ENCODE data around the gene ATRAID.

The ATRAID gene

DNA sequence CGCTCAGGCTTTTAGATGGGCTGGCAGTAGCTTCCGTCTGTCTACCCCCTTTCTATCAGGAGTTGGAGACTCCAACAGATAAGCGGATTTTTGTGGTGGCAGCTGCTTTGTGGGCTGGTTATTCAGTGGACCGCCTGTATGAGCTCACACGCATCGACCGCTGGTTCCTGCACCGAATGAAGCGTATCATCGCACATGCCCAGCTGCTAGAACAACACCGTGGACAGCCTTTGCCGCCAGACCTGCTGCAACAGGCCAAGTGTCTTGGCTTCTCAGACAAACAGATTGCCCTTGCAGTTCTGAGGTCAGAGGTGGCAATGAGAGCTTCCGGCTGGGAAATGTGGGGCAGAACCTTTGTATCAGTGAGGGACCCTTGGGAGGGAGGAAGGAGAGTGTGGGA lies 20.1 kb downstream of the ATRAID start:
- no peak overlapping the region for H3K4me3 ChIP-seq (ENCODE audit: low read length)
- peaks cover 82% of the 10 kb centered on the region for H3K36me3 ChIP-seq (ENCODE audit: insufficient read depth, low read length)
- no peak overlapping the region for H3K4me2 ChIP-seq (ENCODE audit: low read length)
- no peaks in the 10 kb centered on the region for H3K27me3 ChIP-seq (ENCODE audit: control insufficient read depth, insufficient read depth, low read length)
- H3K4me1 ChIP-seq (ENCODE audit: control insufficient read depth, insufficient read depth, low read length): no peaks in the 10 kb centered on the region
- H3K9ac ChIP-seq (ENCODE audit: low read depth, low read length): no peak overlapping the region
- no peaks in the 10 kb centered on the region for H3K9me3 ChIP-seq (replicated peaks; ENCODE audit: low read length)

DNA sequence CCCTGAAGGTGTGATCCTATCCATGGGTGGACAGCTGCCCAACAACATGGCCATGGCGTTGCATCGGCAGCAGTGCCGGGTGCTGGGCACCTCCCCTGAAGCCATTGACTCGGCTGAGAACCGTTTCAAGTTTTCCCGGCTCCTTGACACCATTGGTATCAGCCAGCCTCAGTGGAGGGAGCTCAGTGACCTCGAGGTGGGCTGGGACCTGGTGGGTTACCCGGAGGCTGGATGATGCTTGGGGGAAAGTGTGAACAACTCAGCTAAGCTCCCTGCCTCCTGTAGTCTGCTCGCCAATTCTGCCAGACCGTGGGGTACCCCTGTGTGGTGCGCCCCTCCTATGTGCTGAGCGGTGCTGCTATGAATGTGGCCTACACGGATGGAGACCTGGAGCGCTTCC lies 21.5 kb downstream of the ATRAID start:
- Histone ChIP-seq H3K4me1 (ENCODE audit: control insufficient read depth, insufficient read depth, low read length) (no peaks in the 10 kb centered on the region), H3K4me3 (ENCODE audit: low read length) (no peak overlapping the region), H3K9ac (ENCODE audit: low read depth, low read length) (no peak overlapping the region), H3K4me2 (ENCODE audit: low read length) (no peak overlapping the region), H3K27me3 (ENCODE audit: control insufficient read depth, insufficient read depth, low read length) (no peaks in the 10 kb centered on the region), H3K36me3 (ENCODE audit: insufficient read depth, low read length) (peaks cover 81% of the 10 kb centered on the region), H3K9me3 (replicated peaks; ENCODE audit: low read length) (no peaks in the 10 kb centered on the region)

DNA sequence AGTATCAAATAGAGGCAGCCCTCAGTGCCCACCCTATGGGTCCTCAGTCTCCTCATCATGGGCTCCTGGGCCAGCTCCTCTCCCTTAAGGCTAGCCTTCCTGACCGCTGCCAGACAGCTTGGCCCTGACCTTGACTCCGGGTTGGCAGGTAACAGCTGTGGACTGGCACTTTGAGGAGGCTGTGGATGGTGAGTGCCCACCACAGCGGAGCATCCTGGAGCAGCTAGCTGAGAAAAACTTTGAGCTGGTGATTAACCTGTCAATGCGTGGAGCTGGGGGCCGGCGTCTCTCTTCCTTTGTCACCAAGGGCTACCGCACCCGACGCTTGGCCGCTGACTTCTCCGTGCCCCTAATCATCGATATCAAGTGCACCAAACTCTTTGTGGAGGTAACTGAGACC lies 24.3 kb downstream of the ATRAID start:
- H3K36me3 ChIP-seq (ENCODE audit: insufficient read depth, low read length): peaks cover 94% of the 10 kb centered on the region
- H3K4me2 ChIP-seq (ENCODE audit: low read length): no peak overlapping the region
- H3K4me3 ChIP-seq (ENCODE audit: low read length): no peak overlapping the region
- no peaks in the 10 kb centered on the region for H3K27me3 ChIP-seq (ENCODE audit: control insufficient read depth, insufficient read depth, low read length)
- H3K9me3 ChIP-seq (replicated peaks; ENCODE audit: low read length): no peaks in the 10 kb centered on the region
- H3K9ac ChIP-seq (ENCODE audit: low read depth, low read length): no peak overlapping the region
- H3K4me1 ChIP-seq (ENCODE audit: control insufficient read depth, insufficient read depth, low read length): no peaks in the 10 kb centered on the region

DNA sequence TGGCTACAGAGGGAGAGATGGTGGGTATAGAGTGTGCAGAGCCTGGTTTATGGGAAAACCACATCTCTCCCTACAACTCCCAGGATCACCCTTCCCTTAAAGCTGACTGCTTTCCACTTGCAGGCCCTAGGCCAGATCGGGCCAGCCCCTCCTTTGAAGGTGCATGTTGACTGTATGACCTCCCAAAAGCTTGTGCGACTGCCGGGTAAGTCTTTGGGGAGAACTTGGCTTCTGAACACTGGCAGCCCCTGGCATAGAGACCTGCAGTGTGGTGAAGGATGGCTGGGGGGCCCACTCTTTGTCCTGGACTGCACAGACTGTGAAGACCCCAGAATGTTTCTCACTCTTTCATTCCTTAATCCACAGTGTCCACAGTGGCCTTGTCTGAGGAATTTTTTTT lies 24.8 kb downstream of the ATRAID start:
- Histone ChIP-seq H3K4me3 (ENCODE audit: low read length) (no peak overlapping the region), H3K9me3 (replicated peaks; ENCODE audit: low read length) (no peaks in the 10 kb centered on the region), H3K4me2 (ENCODE audit: low read length) (no peak overlapping the region), H3K36me3 (ENCODE audit: insufficient read depth, low read length) (peaks cover 94% of the 10 kb centered on the region), H3K9ac (ENCODE audit: low read depth, low read length) (no peak overlapping the region), H3K4me1 (ENCODE audit: control insufficient read depth, insufficient read depth, low read length) (no peaks in the 10 kb centered on the region), H3K27me3 (ENCODE audit: control insufficient read depth, insufficient read depth, low read length) (no peaks in the 10 kb centered on the region)

DNA sequence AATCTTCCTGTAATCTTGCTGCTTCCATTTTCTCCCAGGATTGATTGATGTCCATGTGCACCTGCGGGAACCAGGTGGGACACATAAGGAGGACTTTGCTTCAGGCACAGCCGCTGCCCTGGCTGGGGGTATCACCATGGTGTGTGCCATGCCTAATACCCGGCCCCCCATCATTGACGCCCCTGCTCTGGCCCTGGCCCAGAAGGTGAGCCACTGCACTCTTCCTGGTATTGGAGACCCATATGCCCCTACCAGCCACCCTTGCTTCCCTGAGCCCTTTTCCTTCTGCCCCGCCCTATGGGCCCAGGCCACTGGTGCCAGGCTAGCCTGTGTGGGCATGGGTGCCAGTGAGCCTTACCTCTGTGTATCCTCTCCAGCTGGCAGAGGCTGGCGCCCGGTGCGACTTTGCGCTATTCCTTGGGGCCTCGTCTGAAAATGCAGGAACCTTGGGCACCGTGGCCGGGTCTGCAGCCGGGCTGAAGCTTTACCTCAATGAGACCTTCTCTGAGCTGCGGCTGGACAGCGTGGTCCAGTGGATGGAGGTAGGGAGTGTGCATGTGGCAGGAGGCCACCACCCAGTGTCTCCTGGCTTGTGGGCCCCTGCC lies 25.6 kb downstream of the ATRAID start:
- H3K9ac ChIP-seq (ENCODE audit: low read depth, low read length): no peak overlapping the region
- peaks cover 94% of the 10 kb centered on the region for H3K36me3 ChIP-seq (ENCODE audit: insufficient read depth, low read length)
- no peaks in the 10 kb centered on the region for H3K4me1 ChIP-seq (ENCODE audit: control insufficient read depth, insufficient read depth, low read length)
- no peak overlapping the region for H3K4me3 ChIP-seq (ENCODE audit: low read length)
- no peaks in the 10 kb centered on the region for H3K9me3 ChIP-seq (replicated peaks; ENCODE audit: low read length)
- H3K4me2 ChIP-seq (ENCODE audit: low read length): no peak overlapping the region
- H3K27me3 ChIP-seq (ENCODE audit: control insufficient read depth, insufficient read depth, low read length): no peaks in the 10 kb centered on the region

DNA sequence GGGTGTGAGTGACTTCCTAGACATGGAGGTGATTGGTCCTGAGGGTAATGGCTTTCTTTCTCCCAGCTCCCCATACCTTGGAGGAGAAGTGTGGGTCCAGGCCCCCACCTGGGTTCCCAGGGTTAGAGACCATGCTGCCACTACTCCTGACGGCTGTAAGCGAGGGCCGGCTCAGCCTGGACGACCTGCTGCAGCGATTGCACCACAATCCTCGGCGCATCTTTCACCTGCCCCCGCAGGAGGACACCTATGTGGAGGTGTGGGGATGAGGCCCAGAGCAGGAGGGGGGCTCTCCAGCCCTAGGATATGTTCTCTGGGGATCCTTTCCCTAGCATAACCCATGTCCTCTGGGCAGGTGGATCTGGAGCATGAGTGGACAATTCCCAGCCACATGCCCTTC lies 27.1 kb downstream of the ATRAID start:
- H3K36me3 ChIP-seq (ENCODE audit: insufficient read depth, low read length): peaks cover 94% of the 10 kb centered on the region
- H3K9ac ChIP-seq (ENCODE audit: low read depth, low read length): no peak overlapping the region
- no peaks in the 10 kb centered on the region for H3K4me1 ChIP-seq (ENCODE audit: control insufficient read depth, insufficient read depth, low read length)
- H3K27me3 ChIP-seq (ENCODE audit: control insufficient read depth, insufficient read depth, low read length): no peaks in the 10 kb centered on the region
- no peak overlapping the region for H3K4me3 ChIP-seq (ENCODE audit: low read length)
- no peaks in the 10 kb centered on the region for H3K9me3 ChIP-seq (replicated peaks; ENCODE audit: low read length)
- no peak overlapping the region for H3K4me2 ChIP-seq (ENCODE audit: low read length)

DNA sequence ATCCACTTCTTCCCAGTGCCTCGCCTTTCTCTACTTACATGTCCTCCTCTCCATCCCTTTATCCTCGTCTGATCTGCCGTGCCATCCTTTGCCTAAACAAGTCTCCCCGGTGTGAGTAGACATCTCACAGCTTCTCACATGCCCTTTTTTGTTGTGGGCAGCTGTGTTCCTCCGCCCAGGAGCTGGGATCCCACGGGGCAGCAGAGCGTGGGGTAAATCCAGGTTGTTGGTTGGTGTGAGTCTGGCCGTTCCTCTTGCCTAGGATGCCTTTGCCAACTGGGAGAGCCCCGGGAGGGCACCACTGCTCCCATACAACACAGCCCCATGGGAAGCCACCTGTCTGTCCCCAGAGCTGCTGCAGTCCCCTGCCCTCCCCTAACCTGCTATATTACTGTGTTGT lies 28.6 kb downstream of the ATRAID start:
- Histone ChIP-seq H3K9ac (ENCODE audit: low read depth, low read length) (no peak overlapping the region), H3K27me3 (ENCODE audit: control insufficient read depth, insufficient read depth, low read length) (no peaks in the 10 kb centered on the region), H3K36me3 (ENCODE audit: insufficient read depth, low read length) (peaks cover 88% of the 10 kb centered on the region), H3K9me3 (replicated peaks; ENCODE audit: low read length) (no peaks in the 10 kb centered on the region), H3K4me1 (ENCODE audit: control insufficient read depth, insufficient read depth, low read length) (no peaks in the 10 kb centered on the region), H3K4me2 (ENCODE audit: low read length) (no peak overlapping the region), H3K4me3 (ENCODE audit: low read length) (no peak overlapping the region)

DNA sequence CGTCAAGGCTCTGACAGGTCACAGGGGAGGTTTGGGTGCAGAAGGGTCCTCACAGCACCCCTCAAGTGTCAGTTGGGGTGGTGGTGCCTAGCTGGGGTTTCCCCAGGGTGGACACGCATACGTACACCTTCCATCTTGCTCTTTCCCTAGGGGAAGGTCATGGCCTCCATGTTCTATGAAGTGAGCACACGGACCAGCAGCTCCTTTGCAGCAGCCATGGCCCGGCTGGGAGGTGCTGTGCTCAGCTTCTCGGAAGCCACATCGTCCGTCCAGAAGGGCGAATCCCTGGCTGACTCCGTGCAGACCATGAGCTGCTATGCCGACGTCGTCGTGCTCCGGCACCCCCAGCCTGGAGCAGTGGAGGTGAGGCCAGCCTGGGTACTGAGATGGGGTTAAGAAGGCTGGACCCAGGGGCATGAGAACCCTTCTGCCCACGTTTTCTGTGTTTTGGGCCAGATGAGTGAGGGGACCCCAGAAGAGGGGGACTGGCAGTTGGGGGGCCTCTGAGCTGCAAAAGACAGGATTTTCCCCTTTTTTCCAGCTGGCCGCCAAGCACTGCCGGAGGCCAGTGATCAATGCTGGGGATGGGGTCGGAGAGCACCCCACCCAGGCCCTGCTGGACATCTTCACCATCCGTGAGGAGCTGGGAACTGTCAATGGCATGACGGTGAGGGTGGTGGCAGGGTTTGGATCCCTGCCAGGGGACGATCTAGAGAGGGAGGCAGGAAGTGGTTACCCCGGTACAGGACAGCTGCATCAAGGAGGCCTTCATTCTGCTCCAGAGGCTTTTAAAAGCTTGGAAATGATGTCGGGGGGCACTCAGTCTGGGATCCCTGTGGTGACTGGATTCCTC lies 30.1 kb downstream of the ATRAID start:
- Histone ChIP-seq H3K4me1 (ENCODE audit: control insufficient read depth, insufficient read depth, low read length) (no peaks in the 10 kb centered on the region), H3K27me3 (ENCODE audit: control insufficient read depth, insufficient read depth, low read length) (no peaks in the 10 kb centered on the region), H3K9ac (ENCODE audit: low read depth, low read length) (no peak overlapping the region), H3K4me2 (ENCODE audit: low read length) (no peak overlapping the region), H3K4me3 (ENCODE audit: low read length) (no peak overlapping the region), H3K9me3 (replicated peaks; ENCODE audit: low read length) (no peaks in the 10 kb centered on the region), H3K36me3 (ENCODE audit: insufficient read depth, low read length) (peaks cover 74% of the 10 kb centered on the region)

DNA sequence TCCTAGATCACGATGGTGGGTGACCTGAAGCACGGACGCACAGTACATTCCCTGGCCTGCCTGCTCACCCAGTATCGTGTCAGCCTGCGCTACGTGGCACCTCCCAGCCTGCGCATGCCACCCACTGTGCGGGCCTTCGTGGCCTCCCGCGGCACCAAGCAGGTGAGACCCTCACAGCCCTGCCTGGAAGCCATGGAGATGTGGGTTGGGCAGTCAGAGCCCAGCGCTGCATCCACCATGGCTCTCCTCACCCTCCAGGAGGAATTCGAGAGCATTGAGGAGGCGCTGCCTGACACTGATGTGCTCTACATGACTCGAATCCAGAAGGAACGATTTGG lies 30.7 kb downstream of the ATRAID start:
- no peaks in the 10 kb centered on the region for H3K27me3 ChIP-seq (ENCODE audit: control insufficient read depth, insufficient read depth, low read length)
- H3K4me1 ChIP-seq (ENCODE audit: control insufficient read depth, insufficient read depth, low read length): no peaks in the 10 kb centered on the region
- no peak overlapping the region for H3K9ac ChIP-seq (ENCODE audit: low read depth, low read length)
- H3K4me2 ChIP-seq (ENCODE audit: low read length): no peak overlapping the region
- H3K4me3 ChIP-seq (ENCODE audit: low read length): no peak overlapping the region
- peaks cover 70% of the 10 kb centered on the region for H3K36me3 ChIP-seq (ENCODE audit: insufficient read depth, low read length)
- H3K9me3 ChIP-seq (replicated peaks; ENCODE audit: low read length): no peaks in the 10 kb centered on the region

DNA sequence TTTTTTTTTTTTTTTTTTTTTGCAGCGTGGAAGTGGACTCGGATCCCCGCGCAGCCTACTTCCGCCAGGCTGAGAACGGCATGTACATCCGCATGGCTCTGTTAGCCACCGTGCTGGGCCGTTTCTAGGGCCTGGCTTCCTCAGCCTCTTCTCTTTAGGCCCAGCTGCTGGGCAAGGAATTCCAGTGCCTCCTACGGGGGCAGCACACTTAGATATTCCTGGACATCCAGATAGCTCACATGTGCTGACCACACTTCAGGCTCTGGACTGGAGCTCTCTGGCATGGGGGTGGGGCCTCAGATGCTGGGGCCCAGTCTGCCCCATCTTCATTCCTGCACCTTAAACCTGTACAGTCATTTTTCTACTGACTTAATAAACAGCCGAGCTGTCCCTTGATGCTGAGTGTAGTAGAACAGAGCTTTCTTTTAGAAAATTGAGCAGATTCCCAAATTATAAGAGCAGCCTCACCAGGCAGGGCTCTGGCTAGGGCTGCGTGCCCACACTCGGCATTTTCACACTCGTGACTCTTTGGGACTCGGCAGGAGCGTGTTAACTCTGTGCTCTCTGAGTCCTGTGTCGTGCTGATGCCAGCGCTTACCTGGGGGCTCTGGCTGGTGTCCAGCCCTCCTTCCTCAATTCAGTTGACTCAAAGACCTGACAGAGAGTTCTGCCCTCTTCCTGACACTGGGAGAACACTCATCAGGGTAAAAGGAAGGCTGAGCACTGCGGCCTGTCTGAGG lies 31.7 kb downstream of the ATRAID start:
- Histone ChIP-seq H3K4me2 (ENCODE audit: low read length) (no peak overlapping the region), H3K9me3 (replicated peaks; ENCODE audit: low read length) (no peaks in the 10 kb centered on the region), H3K9ac (ENCODE audit: low read depth, low read length) (no peak overlapping the region), H3K36me3 (ENCODE audit: insufficient read depth, low read length) (peaks cover 60% of the 10 kb centered on the region), H3K4me1 (ENCODE audit: control insufficient read depth, insufficient read depth, low read length) (no peaks in the 10 kb centered on the region), H3K4me3 (ENCODE audit: low read length) (no peak overlapping the region), H3K27me3 (ENCODE audit: control insufficient read depth, insufficient read depth, low read length) (no peaks in the 10 kb centered on the region)

DNA sequence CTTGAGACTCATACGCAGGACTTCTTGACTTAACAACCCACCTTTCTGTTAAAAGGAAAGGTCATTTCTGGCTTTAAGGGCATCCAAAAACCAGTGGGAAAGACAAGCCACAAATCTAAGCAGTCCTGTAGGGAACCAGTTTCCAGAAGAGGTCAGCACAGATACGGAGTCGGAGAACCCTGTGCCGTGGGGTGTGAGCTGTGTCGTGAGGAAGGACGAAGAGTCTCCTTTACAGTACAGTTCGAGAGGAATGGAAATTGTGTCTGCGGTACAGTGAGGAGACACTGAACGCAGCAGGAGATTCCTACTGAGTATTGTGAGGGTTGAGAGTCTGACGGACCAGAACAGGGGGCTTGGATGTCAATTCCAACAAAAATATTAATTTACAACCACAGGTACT lies 33.3 kb downstream of the ATRAID start:
- Histone ChIP-seq H3K9ac (ENCODE audit: low read depth, low read length) (no peak overlapping the region), H3K9me3 (replicated peaks; ENCODE audit: low read length) (no peaks in the 10 kb centered on the region), H3K36me3 (ENCODE audit: insufficient read depth, low read length) (peaks cover 46% of the 10 kb centered on the region), H3K4me3 (ENCODE audit: low read length) (no peak overlapping the region), H3K4me1 (ENCODE audit: control insufficient read depth, insufficient read depth, low read length) (peaks cover 13% of the 10 kb centered on the region), H3K27me3 (ENCODE audit: control insufficient read depth, insufficient read depth, low read length) (no peaks in the 10 kb centered on the region), H3K4me2 (ENCODE audit: low read length) (no peak overlapping the region)

Data from skeletal muscle satellite cell (primary cell).